Lower leg skin (tissue), 3 donors: ENCODE measurements around the gene NFIA.

Source experiments
- CTCF ChIP-seq, 3 donors: fragments of 450-650 bp; IDR thresholded peaks; one replicate each; pipeline ENCODE4 v1.5.1; 2016; ENCODE audit warnings: antibody characterized with exemption in 3 of 3, mild to moderate bottlenecking in 3 of 3, moderate library complexity in 2 of 3
- POLR2A ChIP-seq, 2 donors: fragments of 450-650 bp; IDR thresholded peaks; one replicate each; pipeline ENCODE4 v1.6.1; 2016 to 2017; ENCODE audit warnings: antibody characterized with exemption in 2 of 2, mild to moderate bottlenecking in 1 of 2, moderate library complexity in 1 of 2

- TF ChIP-seq CTCF (IDR thresholded peaks at IDR 0.05) = no peak
- TF ChIP-seq POLR2A (IDR thresholded peaks at IDR 0.05) = no peak
Observed at GRCh38 chr1:61420909-61421835, 338.8 kb downstream of the NFIA start.
